ENCODE results near the gene EXOC6.

The EXOC6 gene

GRCh38 chr10:92822964-92823363, 25.4 kb upstream of the EXOC6 start:
- ChIA-PET POLR2A (ENCODE audit: low non-redundant PET) (no interaction called here), CTCF (interaction anchor here (0.6 kb wide), 1 partner anchor 766 kb away, joined by 3 read pairs; no protein-coding TSS in a partner anchor)
- 0 out of 2 replicates have a peak overlapping the region, but pooled peaks have one; percentile 43 for H3K27ac ChIP-seq
- no peak for DNase-seq (ENCODE audit: low spot score)
- TF ChIP-seq CTCF (conservative IDR thresholded peaks at IDR 0.05; ENCODE audit: low read depth) = no peak

DNA sequence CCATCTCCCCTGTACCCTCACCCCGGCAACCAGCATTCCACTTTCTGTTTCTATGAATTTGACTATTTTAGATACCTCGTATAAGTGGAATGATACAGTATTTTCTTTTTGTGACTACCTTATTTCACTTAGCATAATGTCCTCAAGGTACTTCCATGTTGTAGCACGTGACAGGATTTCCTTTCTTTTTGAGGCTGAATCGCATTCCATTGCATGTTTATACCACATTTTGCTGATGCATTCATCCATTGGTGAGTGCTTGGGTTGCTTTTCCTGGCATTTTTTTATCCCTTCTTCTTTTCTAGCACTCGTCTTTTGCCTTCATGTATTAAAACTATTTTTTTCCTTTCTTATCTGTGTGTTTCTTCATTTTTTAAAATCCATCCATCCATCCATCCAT, 22.3 kb upstream of the EXOC6 start:
- ChIA-PET CTCF (interaction anchor here (0.5 kb wide), 1 partner anchor 31 kb away, joined by 3 read pairs; no protein-coding TSS in a partner anchor), POLR2A (ENCODE audit: low non-redundant PET) (no interaction called here)
- DNase-seq (ENCODE audit: low spot score) = no peak
- H3K27ac ChIP-seq = no peak overlapping the region
- TF ChIP-seq CTCF (conservative IDR thresholded peaks at IDR 0.05; ENCODE audit: low read depth) = no peak

DNA sequence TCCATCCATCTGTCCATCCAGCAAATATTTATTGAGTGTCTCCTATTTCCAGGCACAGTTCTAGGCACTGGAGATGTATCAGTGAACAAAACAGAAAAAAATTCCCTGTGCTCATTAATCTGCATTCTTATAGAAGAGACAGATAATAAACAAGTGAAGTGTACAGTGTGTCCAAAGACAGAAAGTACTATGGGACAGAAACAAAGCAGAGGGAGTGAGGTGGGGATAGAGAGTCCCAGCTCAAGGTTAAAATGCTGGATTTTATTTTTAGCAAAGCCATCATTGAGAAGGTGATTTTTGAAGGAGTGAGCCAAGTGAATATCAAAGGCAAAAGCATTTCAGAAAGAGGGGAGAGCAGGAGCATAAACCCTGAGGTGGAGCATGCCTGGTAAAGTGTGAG, 21.8 kb upstream of the EXOC6 start:
- ChIA-PET CTCF (interaction anchor here (0.6 kb wide), 1 partner anchor 9 kb away, joined by 3 read pairs; no protein-coding TSS in a partner anchor), POLR2A (ENCODE audit: low non-redundant PET) (no interaction called here)
- no peak for TF ChIP-seq CTCF (conservative IDR thresholded peaks at IDR 0.05; ENCODE audit: low read depth)
- no peak for DNase-seq (ENCODE audit: low spot score)
- H3K27ac ChIP-seq = no peak overlapping the region

GRCh38 chr10:92829042-92829785, 19.1 kb upstream of the EXOC6 start:
- no peak overlapping the region for H3K27ac ChIP-seq
- ChIA-PET CTCF (interaction anchor here (0.6 kb wide), 1 partner anchor 1377 kb away, joined by 3 read pairs; no protein-coding TSS in a partner anchor), POLR2A (ENCODE audit: low non-redundant PET) (no interaction called here)
- no peak for TF ChIP-seq CTCF (conservative IDR thresholded peaks at IDR 0.05; ENCODE audit: low read depth)
- no peak for DNase-seq (ENCODE audit: low spot score)

DNA sequence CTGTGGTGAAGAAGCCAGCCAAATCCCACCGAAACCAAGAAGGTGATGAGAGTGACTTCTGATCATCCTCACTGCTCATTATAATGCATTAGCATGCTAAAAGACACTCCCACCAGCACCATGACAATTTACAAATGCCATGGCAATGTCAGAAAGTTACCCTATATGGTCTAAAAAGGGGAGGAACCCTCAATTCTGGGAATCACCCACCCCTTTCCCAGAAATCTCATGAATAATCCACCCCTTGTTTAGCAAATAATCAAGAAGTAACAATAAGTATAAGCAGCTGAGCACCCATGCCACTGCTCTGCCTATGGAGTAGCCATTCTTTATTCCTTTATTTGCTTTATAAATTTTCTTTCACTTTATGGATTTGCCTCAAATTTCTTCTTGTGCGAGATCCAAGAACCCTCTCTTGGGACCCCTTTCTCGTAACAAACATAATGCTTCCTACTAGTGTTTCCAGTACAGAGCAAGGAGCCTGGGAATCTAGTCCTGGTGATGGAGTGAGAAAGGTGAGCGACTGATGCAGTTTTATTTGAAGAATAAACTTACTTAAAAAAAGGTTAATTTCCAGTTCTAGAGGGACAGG, 18.4 kb upstream of the EXOC6 start:
- DNase-seq (ENCODE audit: low spot score) = no peak
- no peak overlapping the region for H3K27ac ChIP-seq
- ChIA-PET CTCF (no interaction called here), POLR2A (ENCODE audit: low non-redundant PET) (no interaction called here)
- TF ChIP-seq CTCF (conservative IDR thresholded peaks at IDR 0.05; ENCODE audit: low read depth) = no peak

- POLR2A ChIA-PET (ENCODE audit: low non-redundant PET) = interaction anchor here (0.6 kb wide), 1 partner anchor 368 kb away, joined by 3 read pairs; no protein-coding TSS in a partner anchor
- no peak for TF ChIP-seq CTCF (conservative IDR thresholded peaks at IDR 0.05; ENCODE audit: low read depth)
- no peak overlapping the region for H3K27ac ChIP-seq
- CTCF ChIA-PET = no interaction called here
- DNase-seq (ENCODE audit: low spot score) = no peak
Measured at GRCh38 chr10:92830478-92831389, 17.6 kb upstream of the EXOC6 start.

All from RWPE1 (cell line).